Measurements from ENCODE around the gene WFIKKN2.

WFIKKN2 gene

GRCh38 chr17:50835301-50836234, at the start of gene WFIKKN2:
WFIKKN2 (plus strand) TSS chr17:50835586; CDS start chr17:50835938, 352 bp downstream.
- DNase-seq (ENCODE audit: low read depth), result no peak
- no peak for TF ChIP-seq CTCF (IDR thresholded peaks at IDR 0.05; ENCODE audit: low read depth, low read length, missing control alignments)
- H3K4me3 ChIP-seq (ENCODE audit: low read depth, low read length), result no peak within 1 kb of the TSS
- in situ Hi-C loops (cut with HindIII; ENCODE audit: low sequenced_read_pairs), result loop anchor here (5.0 to 10.0 kb wide), 2 partner anchors 33 to 51 kb away; no protein-coding TSS in a partner anchor

- in situ Hi-C loops (cut with HindIII; ENCODE audit: low sequenced_read_pairs), result loop anchor here (10.0 kb wide), 1 partner anchor 49 kb away; the partner anchor contains the start of gene WFIKKN2
- no peak for TF ChIP-seq CTCF (IDR thresholded peaks at IDR 0.05; ENCODE audit: low read depth, low read length, missing control alignments)
- H3K4me3 ChIP-seq (ENCODE audit: low read depth, low read length), result no peak overlapping the region
- peak; percentile 48 for DNase-seq (ENCODE audit: low read depth)
Measured at GRCh38 chr17:50785946-50786570, 49.3 kb upstream of the WFIKKN2 start.

GRCh38 chr17:50787106-50787505, 48.3 kb upstream of the WFIKKN2 start:
- TF ChIP-seq CTCF (IDR thresholded peaks at IDR 0.05; ENCODE audit: low read depth, low read length, missing control alignments), result no peak
- DNase-seq (ENCODE audit: low read depth), result no peak
- in situ Hi-C loops (cut with HindIII; ENCODE audit: low sequenced_read_pairs), result loop anchor here (10.0 kb wide), 1 partner anchor 48 kb away; the partner anchor contains the start of gene WFIKKN2
- no peak overlapping the region for H3K4me3 ChIP-seq (ENCODE audit: low read depth, low read length)

GRCh38 chr17:50790618-50791017, 44.8 kb upstream of the WFIKKN2 start:
- in situ Hi-C loops (cut with HindIII; ENCODE audit: low sequenced_read_pairs), result no loop called here
- no peak overlapping the region for H3K4me3 ChIP-seq (ENCODE audit: low read depth, low read length)
- no peak for DNase-seq (ENCODE audit: low read depth)
- TF ChIP-seq CTCF (IDR thresholded peaks at IDR 0.05; ENCODE audit: low read depth, low read length, missing control alignments), result no peak

GRCh38 chr17:50792132-50792531, 43.3 kb upstream of the WFIKKN2 start:
- no peak for DNase-seq (ENCODE audit: low read depth)
- no peak for TF ChIP-seq CTCF (IDR thresholded peaks at IDR 0.05; ENCODE audit: low read depth, low read length, missing control alignments)
- in situ Hi-C loops (cut with HindIII; ENCODE audit: low sequenced_read_pairs), result no loop called here
- no peak overlapping the region for H3K4me3 ChIP-seq (ENCODE audit: low read depth, low read length)

GRCh38 chr17:50793007-50793406, 42.4 kb upstream of the WFIKKN2 start:
- in situ Hi-C loops (cut with HindIII; ENCODE audit: low sequenced_read_pairs), result no loop called here
- no peak for DNase-seq (ENCODE audit: low read depth)
- no peak for TF ChIP-seq CTCF (IDR thresholded peaks at IDR 0.05; ENCODE audit: low read depth, low read length, missing control alignments)
- H3K4me3 ChIP-seq (ENCODE audit: low read depth, low read length), result no peak overlapping the region
